Heart right ventricle (tissue), 16 donors: Measurements from ENCODE around the gene SASH1. TPM values are rescaled to one million over a fixed set of nuclear protein-coding genes. Genes with fewer than 3 reads are reported as not detected.

Experiments used
- ATAC-seq, 8 donors: fragments of 200-7000 bp; cut with Tn5 transposase; one replicate each; pipeline ENCODE4 v1.9.1; 2020; ENCODE audit warnings: mild to moderate bottlenecking in 8 of 8, moderate library complexity in 8 of 8, moderate number of reproducible peaks in 1 of 8
- DNase-seq, 2 donors: peaks; one replicate each; pipeline ENCODE4 v3.0.0-alpha.2; 2020
- H3K27ac ChIP-seq, 10 donors: fragments of 200-600 bp; sonication (generic) in 2 of 10; one replicate each; pipeline versions ENCODE4 v1.5.0 to v1.8.0; 2020 to 2022; ENCODE audit warnings: mild to moderate bottlenecking in 3 of 10
- H3K27me3 ChIP-seq, 7 donors: fragments of 200-600 bp; one replicate each; pipeline ENCODE4 v1.8.0; 2021 to 2022; ENCODE audit warnings: mild to moderate bottlenecking in 2 of 7
- H3K36me3 ChIP-seq, 9 donors: fragments of 200-600 bp; sonication (generic) in 1 of 9; one replicate each; pipeline versions ENCODE4 v1.5.0 to v1.8.0; 2020 to 2022; ENCODE audit warnings: mild to moderate bottlenecking in 2 of 9
- H3K4me1 ChIP-seq, 9 donors: fragments of 200-600 bp; sonication (generic) in 1 of 9; one replicate each; pipeline versions ENCODE4 v1.5.0 to v1.8.0; 2020 to 2022; ENCODE audit warnings: mild to moderate bottlenecking in 4 of 9
- H3K4me3 ChIP-seq, 10 donors: fragments of 200-600 bp; sonication (generic) in 2 of 10; one replicate each; pipeline versions ENCODE4 v1.5.0 to v1.8.0; 2020 to 2022; ENCODE audit warnings: mild to moderate bottlenecking in 7 of 10, moderate library complexity in 2 of 10
- H3K9me3 ChIP-seq, 11 donors: fragments of 200-600 bp in 10 of 11; sonication (generic) in 2 of 11; one replicate each; pipeline versions ENCODE4 v1.5.0 to v1.8.0; 2013 to 2022; ENCODE audit warnings: mild to moderate bottlenecking in 2 of 11, control low read depth in 1 of 11, moderate library complexity in 1 of 11
- CTCF ChIP-seq, 9 donors: fragments of 200-600 bp; sonication (generic) in 2 of 9; IDR thresholded peaks; one replicate each; pipeline versions ENCODE4 v1.5.0 to v1.8.0; 2021 to 2022; ENCODE audit warnings: antibody characterized with exemption in 9 of 9, mild to moderate bottlenecking in 5 of 9, moderate library complexity in 1 of 9
- WGBS, 2 donors: extraction: QIAGEN DNeasy Blood & Tissue Kit; methylation state at CpG; one replicate each; pipeline ENCODE4 v1.1.7; 2013; ENCODE audit warnings: inconsistent platforms in 1 of 2; 5-methylcytosine and 5-hydroxymethylcytosine counted together
- intact Hi-C, 10 donors: fragments of 100-400 bp; cut with DNase I; formaldehyde crosslinking; loops; one replicate each; pipeline versions ENCODE4 v1.11.1 to v1.14.2; 2022
- polyA plus RNA-seq, 2 donors: library from polyadenylated mRNA; stranded (reverse); fragments of 200-250 nt; gene quantifications; one replicate each; pipeline ENCODE4 v1.2.3, GENCODE V29; 2013
- total RNA-seq, 10 donors: library from RNA; stranded (reverse); fragmentation: NEBNext Ultra II Directional in 3 of 10; extraction: Animal tissue kit (Norgen Biotek cat#: 25700) in 3 of 10; gene quantifications; one replicate each; pipeline versions ENCODE4 v1.2.1 to v1.2.4, GENCODE V29; 2021 to 2023
- donor health status: Arrhythmogenic right ventricular cardiomyopathy.
- donor health status: ischemic (EF 13 %, LVEDD 7.1; RV severe dilation, severe dysfunction).
- donor health status: healthy with polysubstance abuse.
- donor health status: DM: no; HTN: yes; CAD: no.
- donor health status: DM: no; HTN: no; CAD: no.
- donor health status: ischemic (EF 25% LVEDD 6.9; RV normal size, moderate dysfunction).
- donor health status: ischemic (EF 25% LVEDD 5.7; RV mildly dilated, moderate dysfunction).
- donor health status: healthy.
- donor health status: DM: yes; HTN: yes; CAD: no.
- donor health status: Ischemic cardiomyopathy.
- donor health status: ischemic (EF 35%, LVEDD 5.7; RV mildly dilated, moderate dysfunction).
- donor health status: nonischemic (EF 11% LVEDD 7.7; RV severe dilation, severe dysfunction).
- donor health status: DM: yes; HTN: yes; CAD: no.
- donor health status: PGD.
- donor health status: ischemic (EF 29% LVEDD 5.4; RV normal size, mild dysfunction).
- donor health status: nonischemic (EF 23%, LVEDD 6.1; RV moderate dilation, normal function).

SASH1 gene
- total and polyA plus RNA-seq, 12 donors = 6.9 to 47.1 (median 25.9) TPM

GRCh38 chr6:148573922-148574321 lies 231.3 kb downstream of the SASH1 start:
- no peaks in the 10 kb centered on the region for H3K9me3 ChIP-seq
- no peak overlapping the region for H3K27ac ChIP-seq
- H3K4me1 ChIP-seq = no peaks in the 10 kb centered on the region
- DNase-seq (no peak), ATAC-seq (no peak)
- intact Hi-C loops = loop anchor here in 1 of 10 donors (10.0 kb wide), 1 partner anchor 171 kb away; the partner anchor contains the start of gene UST
- H3K4me3 ChIP-seq = no peak overlapping the region
- TF ChIP-seq CTCF (IDR thresholded peaks at IDR 0.05) = no peak
- H3K36me3 ChIP-seq = no peaks in the 10 kb centered on the region
- peaks cover 0 to 20% (median 4%) of the 10 kb centered on the region in 7 donors for H3K27me3 ChIP-seq
- WGBS, 2 donors = 89 to 91% methylated on average over 5 of the region's 5 CpGs

GRCh38 chr6:148577687-148578488 lies 235.2 kb downstream of the SASH1 start:
- ATAC-seq (peak; percentile 97 to 100 (median 99)), DNase-seq (peak; percentile 61 to 75)
- intact Hi-C loops = loop anchor here in 9 of 10 donors (1.0 to 10.0 kb wide), 7 partner anchors 124 to 374 kb away; partner anchors contain the start of gene UST (in 2 of the 9)
- peak; percentile 60 to 96 (median 81) for TF ChIP-seq CTCF (IDR thresholded peaks at IDR 0.05)
- no peak overlapping the region for H3K4me3 ChIP-seq
- no peak overlapping the region for H3K27ac ChIP-seq
- no peaks in the 10 kb centered on the region for H3K36me3 ChIP-seq
- 8 to 12% methylated on average over 7 of the region's 7 CpGs for WGBS, 2 donors
- peaks cover 0 to 4% (median 0%) of the 10 kb centered on the region in 11 donors for H3K9me3 ChIP-seq
- H3K27me3 ChIP-seq = peaks cover 0 to 11% (median 4%) of the 10 kb centered on the region in 7 donors
- no peaks in the 10 kb centered on the region for H3K4me1 ChIP-seq

- Histone ChIP-seq H3K4me3 (no peak overlapping the region), H3K27ac (no peak overlapping the region), H3K4me1 (no peaks in the 10 kb centered on the region), H3K27me3 (peaks cover 0 to 11% (median 4%) of the 10 kb centered on the region in 7 donors), H3K36me3 (no peaks in the 10 kb centered on the region), H3K9me3 (peaks cover 0 to 10% (median 0%) of the 10 kb centered on the region in 11 donors)
- WGBS, 2 donors = 68 to 71% methylated on average over 5 of the region's 5 CpGs
- intact Hi-C loops = loop anchor here in 9 of 10 donors (1.0 to 10.0 kb wide), 7 partner anchors 124 to 374 kb away; partner anchors contain the start of gene UST (in 2 of the 9)
- DNase-seq (no peak), ATAC-seq (peak in 4 of 8 donors; percentile 27 to 47 (median 35))
- TF ChIP-seq CTCF (IDR thresholded peaks at IDR 0.05) = peak in 1 of 9 donors; percentile 18
Observed at GRCh38 chr6:148578489-148578814, 235.8 kb downstream of the SASH1 start.

- no peak for TF ChIP-seq CTCF (IDR thresholded peaks at IDR 0.05)
- H3K36me3 ChIP-seq = no peaks in the 10 kb centered on the region
- H3K27me3 ChIP-seq = peaks cover 0 to 11% (median 4%) of the 10 kb centered on the region in 7 donors
- no peak for ATAC-seq
- intact Hi-C loops = loop anchor here in 9 of 10 donors (1.0 to 10.0 kb wide), 7 partner anchors 123 to 373 kb away; partner anchors contain the start of gene UST (in 2 of the 9)
- no peak for DNase-seq
- H3K9me3 ChIP-seq = peaks cover 0 to 14% (median 0%) of the 10 kb centered on the region in 11 donors
- 57 to 74% methylated on average over 4 of the region's 4 CpGs for WGBS, 2 donors
- no peak overlapping the region for H3K4me3 ChIP-seq
- no peak overlapping the region for H3K27ac ChIP-seq
- H3K4me1 ChIP-seq = no peaks in the 10 kb centered on the region
Observed at GRCh38 chr6:148578837-148579565, 236.4 kb downstream of the SASH1 start.
